ENCODE results near the gene OSR1.

Gene OSR1

GRCh38 chr2:19360266-19360965, 2.0 kb upstream of the OSR1 start:
- in situ Hi-C loops (cut with HindIII; ENCODE audit: low sequenced_read_pairs) = loop anchor here (10.0 to 25.0 kb wide), 3 partner anchors 64 to 848 kb away; no protein-coding TSS in a partner anchor

- in situ Hi-C loops (cut with HindIII; ENCODE audit: low sequenced_read_pairs) = loop anchor here (25.0 kb wide), 1 partner anchor 847 kb away; no protein-coding TSS in a partner anchor
Measured at GRCh38 chr2:19359456-19359855, 1.0 kb upstream of the OSR1 start.

GRCh38 chr2:19359021-19359357, 566 bp upstream of the OSR1 start:
- in situ Hi-C loops (cut with HindIII; ENCODE audit: low sequenced_read_pairs) = loop anchor here (25.0 kb wide), 1 partner anchor 847 kb away; no protein-coding TSS in a partner anchor

GRCh38 chr2:19357402-19358241, 801 bp downstream of the OSR1 start:
- in situ Hi-C loops (cut with HindIII; ENCODE audit: low sequenced_read_pairs) = loop anchor here (25.0 kb wide), 1 partner anchor 845 kb away; no protein-coding TSS in a partner anchor

GRCh38 chr2:19356545-19357401, 1.6 kb downstream of the OSR1 start:
- in situ Hi-C loops (cut with HindIII; ENCODE audit: low sequenced_read_pairs) = loop anchor here (25.0 kb wide), 1 partner anchor 844 kb away; no protein-coding TSS in a partner anchor

- in situ Hi-C loops (cut with HindIII; ENCODE audit: low sequenced_read_pairs) = loop anchor here (25.0 kb wide), 1 partner anchor 844 kb away; no protein-coding TSS in a partner anchor
Measured at GRCh38 chr2:19355931-19356544, 2.4 kb downstream of the OSR1 start.

- in situ Hi-C loops (cut with HindIII; ENCODE audit: low sequenced_read_pairs) = loop anchor here (25.0 kb wide), 1 partner anchor 843 kb away; no protein-coding TSS in a partner anchor
Measured at GRCh38 chr2:19355416-19355821, 3.0 kb downstream of the OSR1 start.

- in situ Hi-C loops (cut with HindIII; ENCODE audit: low sequenced_read_pairs) = loop anchor here (25.0 kb wide), 1 partner anchor 843 kb away; no protein-coding TSS in a partner anchor
Measured at GRCh38 chr2:19355014-19355405, 3.4 kb downstream of the OSR1 start.

- in situ Hi-C loops (cut with HindIII; ENCODE audit: low sequenced_read_pairs) = loop anchor here (25.0 kb wide), 1 partner anchor 841 kb away; no protein-coding TSS in a partner anchor
Measured at GRCh38 chr2:19353721-19354050, 4.7 kb downstream of the OSR1 start.

GRCh38 chr2:19352946-19353720, 5.3 kb downstream of the OSR1 start:
- in situ Hi-C loops (cut with HindIII; ENCODE audit: low sequenced_read_pairs) = loop anchor here (25.0 kb wide), 1 partner anchor 841 kb away; no protein-coding TSS in a partner anchor

- in situ Hi-C loops (cut with HindIII; ENCODE audit: low sequenced_read_pairs) = loop anchor here (25.0 kb wide), 1 partner anchor 840 kb away; no protein-coding TSS in a partner anchor
Measured at GRCh38 chr2:19351899-19352697, 6.3 kb downstream of the OSR1 start.

GRCh38 chr2:19351499-19351898, 6.9 kb downstream of the OSR1 start:
- in situ Hi-C loops (cut with HindIII; ENCODE audit: low sequenced_read_pairs) = loop anchor here (25.0 kb wide), 1 partner anchor 839 kb away; no protein-coding TSS in a partner anchor

- in situ Hi-C loops (cut with HindIII; ENCODE audit: low sequenced_read_pairs) = loop anchor here (25.0 kb wide), 1 partner anchor 839 kb away; no protein-coding TSS in a partner anchor
Measured at GRCh38 chr2:19350678-19351401, 7.6 kb downstream of the OSR1 start.

- in situ Hi-C loops (cut with HindIII; ENCODE audit: low sequenced_read_pairs) = loop anchor here (25.0 kb wide), 1 partner anchor 838 kb away; no protein-coding TSS in a partner anchor
Measured at GRCh38 chr2:19349911-19350677, 8.3 kb downstream of the OSR1 start.

- in situ Hi-C loops (cut with HindIII; ENCODE audit: low sequenced_read_pairs) = no loop called here
Measured at GRCh38 chr2:19348692-19349091, 9.7 kb downstream of the OSR1 start.

GRCh38 chr2:19347619-19348562, 10.5 kb downstream of the OSR1 start:
- in situ Hi-C loops (cut with HindIII; ENCODE audit: low sequenced_read_pairs) = no loop called here
